ENCODE results near the gene TMEM145.

The TMEM145 gene

GRCh38 chr19:42274065-42274682, 38.9 kb upstream of the TMEM145 start:
- TF ChIP-seq CTCF (IDR thresholded peaks at IDR 0.05; ENCODE audit: borderline replicate concordance, insufficient read depth, low read depth, low read length): no peak
- no peak overlapping the region for H3K4me3 ChIP-seq (ENCODE audit: low read depth, low read length)

- no peak for TF ChIP-seq CTCF (IDR thresholded peaks at IDR 0.05; ENCODE audit: borderline replicate concordance, insufficient read depth, low read depth, low read length)
- no peak overlapping the region for H3K4me3 ChIP-seq (ENCODE audit: low read depth, low read length)
Measured at GRCh38 chr19:42275103-42275502, 38.0 kb upstream of the TMEM145 start.

- TF ChIP-seq CTCF (IDR thresholded peaks at IDR 0.05; ENCODE audit: borderline replicate concordance, insufficient read depth, low read depth, low read length): no peak
- no peak overlapping the region for H3K4me3 ChIP-seq (ENCODE audit: low read depth, low read length)
Measured at GRCh38 chr19:42275517-42275916, 37.6 kb upstream of the TMEM145 start.

GRCh38 chr19:42276284-42276683, 36.8 kb upstream of the TMEM145 start:
- no peak for TF ChIP-seq CTCF (IDR thresholded peaks at IDR 0.05; ENCODE audit: borderline replicate concordance, insufficient read depth, low read depth, low read length)

GRCh38 chr19:42276821-42277220, 36.3 kb upstream of the TMEM145 start:
- TF ChIP-seq CTCF (IDR thresholded peaks at IDR 0.05; ENCODE audit: borderline replicate concordance, insufficient read depth, low read depth, low read length): no peak
- no peak overlapping the region for H3K4me3 ChIP-seq (ENCODE audit: low read depth, low read length)

More at GRCh38 chr19:42276284-42276683, 36.8 kb upstream of the TMEM145 start:
- H3K4me3 ChIP-seq (ENCODE audit: low read depth, low read length): no peak overlapping the region

GRCh38 chr19:42277821-42278451, 35.2 kb upstream of the TMEM145 start:
- H3K4me3 ChIP-seq (ENCODE audit: low read depth, low read length): no peak overlapping the region

More at GRCh38 chr19:42277821-42278451, 35.2 kb upstream of the TMEM145 start:
- TF ChIP-seq CTCF (IDR thresholded peaks at IDR 0.05; ENCODE audit: borderline replicate concordance, insufficient read depth, low read depth, low read length): no peak

All from GM12875 (cell line).